B cell (primary cell): ENCODE data around the gene NDUFS7. TPM values are rescaled to one million over a fixed set of nuclear protein-coding genes. Genes with fewer than 3 reads are reported as not detected.

Source experiments
- ATAC-seq: fragments of 200-7000 bp; cut with Tn5 transposase; one replicate; pipeline ENCODE4 v1.10.0; 2021; ENCODE audit warnings: low read depth, mild to moderate bottlenecking, moderate number of reproducible peaks, moderate library complexity
- CTCF ChIA-PET: fragments of 350-600 bp; sonication (Branson Sonifier 250); formaldehyde crosslinking; loops from one replicate; lab custom pipeline; 2021; ENCODE audit warnings: antibody characterized with exemption, inconsistent platforms; lab: Charles Lee
- POLR2A ChIA-PET: fragments of 350-600 bp; sonication (Branson Sonifier 250); formaldehyde crosslinking; loops from one replicate; lab custom pipeline; 2021; ENCODE audit warnings: antibody characterized with exemption; lab: Charles Lee
- DNase-seq: peaks from one replicate; pipeline ENCODE4 v3.0.0; 2013
- H2AFZ ChIP-seq: 2 replicates; pipeline ENCODE4 v1.6.1; 2012; ENCODE audit warnings: mild to moderate bottlenecking, low read depth, low read length; ENCODE audit not compliant: insufficient read depth, poor library complexity, severe bottlenecking
- H3K27ac ChIP-seq, 2 donors: 1 replicate in 1 of 2; 2 replicates in 1 of 2; pipeline ENCODE4 v1.5.1; 2012 to 2013; ENCODE audit warnings: low read length in 2 of 2, mild to moderate bottlenecking in 2 of 2, moderate library complexity in 1 of 2
- H3K27me3 ChIP-seq, 4 experiments: fragments of 200-600 bp in 1 of 4; sonication (generic) in 1 of 4; replicated peaks in 1 of 4; 1 replicate in 2 of 4; 2 replicates in 2 of 4; pipeline versions ENCODE4 v1.6.1 to v1.7.0; 2013 to 2016; ENCODE audit warnings: low read length in 3 of 4, mild to moderate bottlenecking in 2 of 4, mixed read lengths in 1 of 4, moderate library complexity in 1 of 4; ENCODE audit not compliant: insufficient read depth in 4 of 4, control insufficient read depth in 3 of 4; ENCODE audit errors: control extremely low read depth in 1 of 4
- H3K36me3 ChIP-seq, 2 experiments: replicated peaks in 1 of 2; 1 replicate in 1 of 2; 2 replicates in 1 of 2; pipeline versions ENCODE4 v1.6.1 to v1.7.1; 2013; ENCODE audit warnings: low read length in 1 of 2; ENCODE audit not compliant: insufficient read depth in 2 of 2, control insufficient read depth in 1 of 2; ENCODE audit errors: control extremely low read depth in 1 of 2, extremely low read depth in 1 of 2
- H3K4me1 ChIP-seq, 2 donors: fragments of 200-600 bp in 1 of 2; sonication (generic) in 1 of 2; 1 replicate in 1 of 2; 2 replicates in 1 of 2; pipeline versions ENCODE4 v1.5.1 to v1.6.1; 2013 to 2017; ENCODE audit warnings: low read length in 2 of 2; ENCODE audit not compliant: control insufficient read depth in 2 of 2, insufficient read depth in 2 of 2
- H3K4me2 ChIP-seq: replicated peaks from 2 replicates; pipeline ENCODE3; 2012; ENCODE audit warnings: mild to moderate bottlenecking, low read depth, low read length; ENCODE audit not compliant: poor library complexity, severe bottlenecking
- H3K4me3 ChIP-seq, 5 experiments: fragments of 200-600 bp in 1 of 5; sonication (generic) in 1 of 5; 1 replicate in 3 of 5; 2 replicates in 2 of 5; pipeline versions ENCODE4 v1.5.1 to v1.7.0; 2011 to 2016; ENCODE audit warnings: low read length in 4 of 5, mild to moderate bottlenecking in 4 of 5, low read depth in 2 of 5, control low read depth in 1 of 5, moderate library complexity in 1 of 5; ENCODE audit not compliant: insufficient read depth in 1 of 5; ENCODE audit errors: control extremely low read depth in 1 of 5, extremely low read depth in 1 of 5
- H3K79me2 ChIP-seq: fragments of 200-600 bp; sonication (generic); one replicate; pipeline ENCODE4 v1.6.0; 2016; ENCODE audit warnings: low read length; ENCODE audit not compliant: control insufficient read depth, insufficient read depth
- H3K9ac ChIP-seq: fragments of 200-600 bp; sonication (generic); 2 replicates; pipeline ENCODE4 v1.6.1; 2017; ENCODE audit warnings: mild to moderate bottlenecking, low read length, moderate library complexity
- H3K9me3 ChIP-seq, 3 donors: one replicate each; pipeline versions ENCODE4 v1.6.1 to v1.7.1; 2013; ENCODE audit warnings: low read length in 2 of 3; ENCODE audit not compliant: control insufficient read depth in 2 of 3, insufficient read depth in 1 of 3; ENCODE audit errors: control extremely low read depth in 1 of 3
- H4K20me1 ChIP-seq: 2 replicates; pipeline ENCODE4 v1.6.0; 2012; ENCODE audit warnings: mild to moderate bottlenecking, low read length; ENCODE audit not compliant: insufficient read depth, control insufficient read depth, poor library complexity, severe bottlenecking
- H3K27ac Mint-ChIP-seq: one replicate; pipeline ENCODE4 v1.8.0; 2021; ENCODE audit warnings: mixed read lengths
- H3K27me3 Mint-ChIP-seq: one replicate; pipeline ENCODE4 v1.8.0; 2021; ENCODE audit warnings: mixed read lengths
- H3K4me1 Mint-ChIP-seq: one replicate; pipeline ENCODE4 v1.8.0; 2021; ENCODE audit warnings: mixed read lengths
- H3K4me3 Mint-ChIP-seq: one replicate; pipeline ENCODE4 v1.8.0; 2021; ENCODE audit warnings: mixed read lengths
- H3K9me3 Mint-ChIP-seq: one replicate; pipeline ENCODE4 v1.8.0; 2022; ENCODE audit warnings: mixed read lengths; ENCODE audit not compliant: insufficient read depth
- CTCF ChIP-seq: fragments of 200-600 bp; IDR thresholded peaks from one replicate; pipeline ENCODE4 v1.8.0; 2022; ENCODE audit warnings: antibody characterized with exemption, mild to moderate bottlenecking
- EZH2 ChIP-seq: IDR thresholded peaks from 2 replicates; pipeline ENCODE4 v1.6.1; 2012; ENCODE audit warnings: borderline replicate concordance, low read depth, mild to moderate bottlenecking, moderate library complexity, low read length; ENCODE audit not compliant: insufficient read depth, poor library complexity, severe bottlenecking
- WGBS: methylation state at CpG from one replicate; pipeline ENCODE4 v1.1.5; 2013; ENCODE audit warnings: missing lambda C conversion rate; ENCODE audit not compliant: insufficient coverage; 5-methylcytosine and 5-hydroxymethylcytosine counted together
- intact Hi-C: fragments of 100-400 bp; cut with micrococcal nuclease; formaldehyde crosslinking; loops from one replicate; pipeline ENCODE4 v1.10.0; 2022
- polyA plus RNA-seq: library from polyadenylated mRNA; depleted of rRNA; stranded (reverse); fragments of >200 nt; gene quantifications from 2 replicates; pipeline ENCODE4 v1.2.3, GENCODE V29; 2012
- total RNA-seq, 2 donors: library from RNA; stranded (reverse); fragments of 120-200 nt in 1 of 2; gene quantifications; 1 replicate in 1 of 2; 2 replicates in 1 of 2; pipeline versions ENCODE4 v1.2.3 to v1.2.4, GENCODE V29; 2013 to 2022

The NDUFS7 gene
- total and polyA plus RNA-seq, 2 donors (not counting 1 experiment from before 2014, with no cell fraction given): 58.8 to 141 TPM

- POLR2A ChIA-PET: no interaction called here
- CTCF ChIA-PET: no interaction called here
- Histone ChIP-seq H3K9ac (no peak overlapping the region), H3K36me3 (peaks cover 0 to 18% of the 10 kb centered on the region in 2 experiments), H3K79me2 (no peaks in the 10 kb centered on the region), H3K9me3 (no peaks in the 10 kb centered on the region), H3K4me2 (no peak overlapping the region), H3K27me3 (no peaks in the 10 kb centered on the region), H3K4me1 (peaks cover 6 to 9% of the 10 kb centered on the region in 2 donors), H4K20me1 (no peaks in the 10 kb centered on the region), H2AFZ (no peak overlapping the region), H3K4me3 (no peak overlapping the region), H3K27ac (no peak overlapping the region)
- no peaks in the 10 kb centered on the region for H3K27me3 Mint-ChIP-seq
- intact Hi-C loops: no loop called here
- H3K9me3 Mint-ChIP-seq: no peaks in the 10 kb centered on the region
- H3K27ac Mint-ChIP-seq: no peak overlapping the region
- no peak overlapping the region for H3K4me3 Mint-ChIP-seq
- peaks cover 6% of the 10 kb centered on the region for H3K4me1 Mint-ChIP-seq
- ATAC-seq (no peak), DNase-seq (no peak)
- TF ChIP-seq EZH2 (no peak), CTCF (no peak)
- WGBS: 67% methylated on average over 22 of the region's 25 CpGs
Observed at GRCh38 chr19:1396019-1396767, 12.5 kb downstream of the NDUFS7 start.
